ENCODE results near the gene RGS10. TPM values are rescaled to one million over a fixed set of nuclear protein-coding genes. Genes with fewer than 3 reads are reported as not detected.

Gene RGS10
- total and polyA plus RNA-seq, 10 of the 15 experiments (the other 5 are each of a cell fraction or from before 2014, with no cell fraction given): 72.8 to 193 (median 127) TPM

DNA sequence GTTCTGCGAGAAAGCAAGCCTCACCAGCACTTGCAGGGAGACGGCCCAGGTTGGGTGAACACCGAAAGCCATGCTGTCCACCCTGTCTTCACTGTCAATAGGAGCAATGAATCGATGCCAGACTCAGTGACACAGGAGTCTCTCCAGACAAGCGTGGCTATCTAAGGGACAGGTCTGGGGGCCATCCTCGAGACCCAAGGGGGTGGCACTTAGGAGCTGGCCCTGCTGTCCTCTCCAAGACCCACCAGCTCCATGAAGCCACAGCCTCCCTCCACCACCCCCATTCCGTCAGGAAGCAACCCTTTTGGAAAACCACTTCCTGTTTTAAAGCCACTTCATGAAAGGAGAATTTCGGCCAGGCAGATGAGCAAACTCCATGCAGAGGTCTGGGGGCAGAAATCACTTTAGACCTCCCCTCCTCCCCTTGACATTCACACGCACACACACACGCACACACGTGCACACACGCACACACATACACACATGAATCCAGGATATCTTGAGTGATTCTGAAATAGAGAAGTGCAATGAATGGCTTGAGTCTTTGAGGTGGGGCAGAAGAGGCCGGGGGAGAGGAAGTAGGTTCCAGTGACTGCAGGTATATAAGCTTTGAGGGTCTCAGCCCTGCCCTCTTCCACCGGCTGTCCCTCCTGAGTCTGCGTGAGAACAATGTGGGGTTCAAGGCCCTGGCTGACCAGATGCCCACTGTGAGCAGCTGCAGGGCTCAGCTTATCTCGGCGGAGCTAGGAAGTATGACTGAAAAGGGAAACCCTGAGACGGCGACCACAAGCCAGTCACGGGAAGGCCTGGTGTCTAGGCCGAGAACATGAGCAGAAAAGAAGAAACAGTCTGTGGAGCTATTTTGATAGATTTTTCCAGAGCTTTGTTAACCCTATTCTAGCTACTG lies 25.0 kb downstream of the RGS10 start (continued):
- TF ChIP-seq, protein P1, sequence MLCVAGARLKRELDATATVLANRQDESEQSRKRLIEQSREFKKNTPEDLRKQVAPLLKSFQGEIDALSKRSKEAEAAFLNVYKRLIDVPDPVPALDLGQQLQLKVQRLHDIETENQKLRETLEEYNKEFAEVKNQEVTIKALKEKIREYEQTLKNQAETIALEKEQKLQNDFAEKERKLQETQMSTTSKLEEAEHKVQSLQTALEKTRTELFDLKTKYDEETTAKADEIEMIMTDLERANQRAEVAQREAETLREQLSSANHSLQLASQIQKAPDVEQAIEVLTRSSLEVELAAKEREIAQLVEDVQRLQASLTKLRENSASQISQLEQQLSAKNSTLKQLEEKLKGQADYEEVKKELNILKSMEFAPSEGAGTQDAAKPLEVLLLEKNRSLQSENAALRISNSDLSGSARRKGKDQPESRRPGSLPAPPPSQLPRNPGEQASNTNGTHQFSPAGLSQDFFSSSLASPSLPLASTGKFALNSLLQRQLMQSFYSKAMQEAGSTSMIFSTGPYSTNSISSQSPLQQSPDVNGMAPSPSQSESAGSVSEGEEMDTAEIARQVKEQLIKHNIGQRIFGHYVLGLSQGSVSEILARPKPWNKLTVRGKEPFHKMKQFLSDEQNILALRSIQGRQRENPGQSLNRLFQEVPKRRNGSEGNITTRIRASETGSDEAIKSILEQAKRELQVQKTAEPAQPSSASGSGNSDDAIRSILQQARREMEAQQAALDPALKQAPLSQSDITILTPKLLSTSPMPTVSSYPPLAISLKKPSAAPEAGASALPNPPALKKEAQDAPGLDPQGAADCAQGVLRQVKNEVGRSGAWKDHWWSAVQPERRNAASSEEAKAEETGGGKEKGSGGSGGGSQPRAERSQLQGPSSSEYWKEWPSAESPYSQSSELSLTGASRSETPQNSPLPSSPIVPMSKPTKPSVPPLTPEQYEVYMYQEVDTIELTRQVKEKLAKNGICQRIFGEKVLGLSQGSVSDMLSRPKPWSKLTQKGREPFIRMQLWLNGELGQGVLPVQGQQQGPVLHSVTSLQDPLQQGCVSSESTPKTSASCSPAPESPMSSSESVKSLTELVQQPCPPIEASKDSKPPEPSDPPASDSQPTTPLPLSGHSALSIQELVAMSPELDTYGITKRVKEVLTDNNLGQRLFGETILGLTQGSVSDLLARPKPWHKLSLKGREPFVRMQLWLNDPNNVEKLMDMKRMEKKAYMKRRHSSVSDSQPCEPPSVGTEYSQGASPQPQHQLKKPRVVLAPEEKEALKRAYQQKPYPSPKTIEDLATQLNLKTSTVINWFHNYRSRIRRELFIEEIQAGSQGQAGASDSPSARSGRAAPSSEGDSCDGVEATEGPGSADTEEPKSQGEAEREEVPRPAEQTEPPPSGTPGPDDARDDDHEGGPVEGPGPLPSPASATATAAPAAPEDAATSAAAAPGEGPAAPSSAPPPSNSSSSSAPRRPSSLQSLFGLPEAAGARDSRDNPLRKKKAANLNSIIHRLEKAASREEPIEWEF (IDR thresholded peaks at IDR 0.05; ENCODE audit: insufficient replicate concordance, low read depth, low read length): no peak
- TF ChIP-seq PAX8 (IDR thresholded peaks at IDR 0.05) (no peak), NRF1 (conservative IDR thresholded peaks at IDR 0.05; ENCODE audit: low read depth, low read length) (no peak), ESRRA (IDR thresholded peaks at IDR 0.05; ENCODE audit: low read length) (no peak), RBBP5 (conservative IDR thresholded peaks at IDR 0.05) (no peak), MTA2 (IDR thresholded peaks at IDR 0.05; ENCODE audit: low read depth) (peak; percentile 72), CEBPB (IDR thresholded peaks at IDR 0.05; ENCODE audit: borderline replicate concordance in 1 of 2, low read depth in 2 of 2, low read length in 2 of 2) (no peak), FOS (IDR thresholded peaks at IDR 0.05; ENCODE audit: borderline replicate concordance, extremely low read depth, insufficient read length) (no peak)
- TF ChIP-seq, protein P2, sequence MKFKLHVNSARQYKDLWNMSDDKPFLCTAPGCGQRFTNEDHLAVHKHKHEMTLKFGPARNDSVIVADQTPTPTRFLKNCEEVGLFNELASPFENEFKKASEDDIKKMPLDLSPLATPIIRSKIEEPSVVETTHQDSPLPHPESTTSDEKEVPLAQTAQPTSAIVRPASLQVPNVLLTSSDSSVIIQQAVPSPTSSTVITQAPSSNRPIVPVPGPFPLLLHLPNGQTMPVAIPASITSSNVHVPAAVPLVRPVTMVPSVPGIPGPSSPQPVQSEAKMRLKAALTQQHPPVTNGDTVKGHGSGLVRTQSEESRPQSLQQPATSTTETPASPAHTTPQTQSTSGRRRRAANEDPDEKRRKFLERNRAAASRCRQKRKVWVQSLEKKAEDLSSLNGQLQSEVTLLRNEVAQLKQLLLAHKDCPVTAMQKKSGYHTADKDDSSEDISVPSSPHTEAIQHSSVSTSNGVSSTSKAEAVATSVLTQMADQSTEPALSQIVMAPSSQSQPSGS (IDR thresholded peaks at IDR 0.05; ENCODE audit: low read length): peak; percentile 52; the same call in 1 of the 2 replicates
- TF ChIP-seq, protein P3, sequence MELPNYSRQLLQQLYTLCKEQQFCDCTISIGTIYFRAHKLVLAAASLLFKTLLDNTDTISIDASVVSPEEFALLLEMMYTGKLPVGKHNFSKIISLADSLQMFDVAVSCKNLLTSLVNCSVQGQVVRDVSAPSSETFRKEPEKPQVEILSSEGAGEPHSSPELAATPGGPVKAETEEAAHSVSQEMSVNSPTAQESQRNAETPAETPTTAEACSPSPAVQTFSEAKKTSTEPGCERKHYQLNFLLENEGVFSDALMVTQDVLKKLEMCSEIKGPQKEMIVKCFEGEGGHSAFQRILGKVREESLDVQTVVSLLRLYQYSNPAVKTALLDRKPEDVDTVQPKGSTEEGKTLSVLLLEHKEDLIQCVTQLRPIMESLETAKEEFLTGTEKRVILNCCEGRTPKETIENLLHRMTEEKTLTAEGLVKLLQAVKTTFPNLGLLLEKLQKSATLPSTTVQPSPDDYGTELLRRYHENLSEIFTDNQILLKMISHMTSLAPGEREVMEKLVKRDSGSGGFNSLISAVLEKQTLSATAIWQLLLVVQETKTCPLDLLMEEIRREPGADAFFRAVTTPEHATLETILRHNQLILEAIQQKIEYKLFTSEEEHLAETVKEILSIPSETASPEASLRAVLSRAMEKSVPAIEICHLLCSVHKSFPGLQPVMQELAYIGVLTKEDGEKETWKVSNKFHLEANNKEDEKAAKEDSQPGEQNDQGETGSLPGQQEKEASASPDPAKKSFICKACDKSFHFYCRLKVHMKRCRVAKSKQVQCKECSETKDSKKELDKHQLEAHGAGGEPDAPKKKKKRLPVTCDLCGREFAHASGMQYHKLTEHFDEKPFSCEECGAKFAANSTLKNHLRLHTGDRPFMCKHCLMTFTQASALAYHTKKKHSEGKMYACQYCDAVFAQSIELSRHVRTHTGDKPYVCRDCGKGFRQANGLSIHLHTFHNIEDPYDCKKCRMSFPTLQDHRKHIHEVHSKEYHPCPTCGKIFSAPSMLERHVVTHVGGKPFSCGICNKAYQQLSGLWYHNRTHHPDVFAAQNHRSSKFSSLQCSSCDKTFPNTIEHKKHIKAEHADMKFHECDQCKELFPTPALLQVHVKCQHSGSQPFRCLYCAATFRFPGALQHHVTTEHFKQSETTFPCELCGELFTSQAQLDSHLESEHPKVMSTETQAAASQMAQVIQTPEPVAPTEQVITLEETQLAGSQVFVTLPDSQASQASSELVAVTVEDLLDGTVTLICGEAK (IDR thresholded peaks at IDR 0.05; ENCODE audit: borderline replicate concordance): no peak
